ENCODE data around the gene COX7A2L. TPM values are rescaled to one million over a fixed set of nuclear protein-coding genes. Genes with fewer than 3 reads are reported as not detected.

The COX7A2L gene
- total RNA-seq, 1 experiment from 2014 or later = 85.4 TPM

GRCh38 chr2:42338567-42339190 is 22.3 kb downstream of the COX7A2L start:
- TF ChIP-seq EZH2 (IDR thresholded peaks at IDR 0.05; ENCODE audit: borderline replicate concordance, low read depth, low read length, poor library complexity, severe bottlenecking) (no peak), CTCF (conservative IDR thresholded peaks at IDR 0.05; ENCODE audit: low read depth, low read length) (no peak)
- no TSS peak for BruUV-seq (replicated peaks)
- Histone ChIP-seq H3K4me3 (ENCODE audit: low read depth, low read length, poor library complexity, severe bottlenecking) (no peak overlapping the region), H3K4me1 (ENCODE audit: insufficient read depth, low read length, poor library complexity, severe bottlenecking) (peaks cover 8% of the 10 kb centered on the region), H3K27ac (ENCODE audit: low read depth, low read length, poor library complexity, severe bottlenecking) (no peak overlapping the region), H3K27me3 (replicated peaks; ENCODE audit: insufficient read depth, low read depth, low read length, poor library complexity) (no peaks in the 10 kb centered on the region), H3K36me3 (ENCODE audit: insufficient read depth, low read length, poor library complexity, severe bottlenecking) (peaks cover 19% of the 10 kb centered on the region), H3K9me3 (ENCODE audit: low read depth, low read length, poor library complexity, severe bottlenecking) (no peaks in the 10 kb centered on the region)
- intact Hi-C loops (cut with micrococcal nuclease; ENCODE audit: unreplicated experiment) = no loop called here
- ChIA-PET CTCF (no interaction called here), POLR2A (ENCODE audit: low non-redundant PET) (no interaction called here)
- no peak for DNase-seq (ENCODE audit: low spot score)

GRCh38 chr2:42337846-42338566 is 23.0 kb downstream of the COX7A2L start:
- POLR2A ChIA-PET (ENCODE audit: low non-redundant PET) = no interaction called here
- intact Hi-C loops (cut with micrococcal nuclease; ENCODE audit: unreplicated experiment) = no loop called here

GRCh38 chr2:42337356-42337820 is 23.6 kb downstream of the COX7A2L start:
- Histone ChIP-seq H3K9me3 (ENCODE audit: low read depth, low read length, poor library complexity, severe bottlenecking) (no peaks in the 10 kb centered on the region), H3K4me1 (ENCODE audit: insufficient read depth, low read length, poor library complexity, severe bottlenecking) (peaks cover 3% of the 10 kb centered on the region), H3K27ac (ENCODE audit: low read depth, low read length, poor library complexity, severe bottlenecking) (no peak overlapping the region), H3K4me3 (ENCODE audit: low read depth, low read length, poor library complexity, severe bottlenecking) (no peak overlapping the region), H3K36me3 (ENCODE audit: insufficient read depth, low read length, poor library complexity, severe bottlenecking) (peaks cover 29% of the 10 kb centered on the region), H3K27me3 (replicated peaks; ENCODE audit: insufficient read depth, low read depth, low read length, poor library complexity) (no peaks in the 10 kb centered on the region)
- ChIA-PET POLR2A (ENCODE audit: low non-redundant PET) (no interaction called here), CTCF (no interaction called here)
- intact Hi-C loops (cut with micrococcal nuclease; ENCODE audit: unreplicated experiment) = no loop called here
- no peak for TF ChIP-seq EZH2 (IDR thresholded peaks at IDR 0.05; ENCODE audit: borderline replicate concordance, low read depth, low read length, poor library complexity, severe bottlenecking)
- 0 out of 2 replicates have a peak, but pooled peaks have one; percentile 34 for TF ChIP-seq CTCF (conservative IDR thresholded peaks at IDR 0.05; ENCODE audit: low read depth, low read length)
- BruUV-seq (replicated peaks) = no TSS peak
- DNase-seq (ENCODE audit: low spot score) = no peak

More at GRCh38 chr2:42337846-42338566, 23.0 kb downstream of the COX7A2L start:
- Histone ChIP-seq H3K9me3 (ENCODE audit: low read depth, low read length, poor library complexity, severe bottlenecking) (no peaks in the 10 kb centered on the region), H3K36me3 (ENCODE audit: insufficient read depth, low read length, poor library complexity, severe bottlenecking) (peaks cover 22% of the 10 kb centered on the region), H3K4me3 (ENCODE audit: low read depth, low read length, poor library complexity, severe bottlenecking) (no peak overlapping the region), H3K4me1 (ENCODE audit: insufficient read depth, low read length, poor library complexity, severe bottlenecking) (peaks cover 8% of the 10 kb centered on the region), H3K27me3 (replicated peaks; ENCODE audit: insufficient read depth, low read depth, low read length, poor library complexity) (no peaks in the 10 kb centered on the region), H3K27ac (ENCODE audit: low read depth, low read length, poor library complexity, severe bottlenecking) (no peak overlapping the region)
- no TSS peak for BruUV-seq (replicated peaks)
- DNase-seq (ENCODE audit: low spot score) = no peak
- CTCF ChIA-PET = no interaction called here
- TF ChIP-seq CTCF (conservative IDR thresholded peaks at IDR 0.05; ENCODE audit: low read depth, low read length) (no peak), EZH2 (IDR thresholded peaks at IDR 0.05; ENCODE audit: borderline replicate concordance, low read depth, low read length, poor library complexity, severe bottlenecking) (no peak)

All from A673 (cell line).